Measurements from ENCODE around the gene PODXL2.
"Not testable (repeated sequence)": the region's sequence is repeated elsewhere in the genome, so short reads cannot be mapped to it uniquely, and the experiment has no call there.

The PODXL2 gene

GRCh38 chr3:127605547-127605946 is 23.4 kb upstream of the PODXL2 start:
- DNase-seq: not testable (repeated sequence)

DNA sequence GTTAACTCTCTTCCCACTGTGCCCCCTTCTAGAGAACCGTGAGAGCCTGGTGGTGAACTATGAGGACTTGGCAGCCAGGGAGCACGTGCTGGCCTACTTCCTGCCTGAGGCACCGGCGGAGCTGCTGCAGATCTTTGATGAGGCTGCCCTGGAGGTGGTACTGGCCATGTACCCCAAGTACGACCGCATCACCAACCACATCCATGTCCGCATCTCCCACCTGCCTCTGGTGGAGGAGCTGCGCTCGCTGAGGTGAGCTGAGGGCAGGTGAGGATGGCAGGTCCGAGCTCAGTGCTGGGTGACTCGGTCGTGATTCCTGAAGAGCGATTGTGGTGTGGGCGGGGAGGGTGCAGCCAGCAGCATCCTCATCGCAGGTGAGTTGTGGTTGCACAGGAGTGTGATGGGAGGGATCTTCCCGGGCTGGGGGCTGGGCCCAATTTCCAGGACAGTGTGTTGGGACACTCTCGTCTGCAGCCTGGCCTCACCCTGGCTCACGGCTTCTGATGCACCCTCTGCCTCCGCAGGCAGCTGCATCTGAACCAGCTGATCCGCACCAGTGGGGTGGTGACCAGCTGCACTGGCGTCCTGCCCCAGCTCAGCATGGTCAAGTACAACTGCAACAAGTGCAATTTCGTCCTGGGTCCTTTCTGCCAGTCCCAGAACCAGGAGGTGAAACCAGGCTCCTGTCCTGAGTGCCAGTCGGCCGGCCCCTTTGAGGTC is 22.7 kb upstream of the PODXL2 start:
- no peak for DNase-seq

DNA sequence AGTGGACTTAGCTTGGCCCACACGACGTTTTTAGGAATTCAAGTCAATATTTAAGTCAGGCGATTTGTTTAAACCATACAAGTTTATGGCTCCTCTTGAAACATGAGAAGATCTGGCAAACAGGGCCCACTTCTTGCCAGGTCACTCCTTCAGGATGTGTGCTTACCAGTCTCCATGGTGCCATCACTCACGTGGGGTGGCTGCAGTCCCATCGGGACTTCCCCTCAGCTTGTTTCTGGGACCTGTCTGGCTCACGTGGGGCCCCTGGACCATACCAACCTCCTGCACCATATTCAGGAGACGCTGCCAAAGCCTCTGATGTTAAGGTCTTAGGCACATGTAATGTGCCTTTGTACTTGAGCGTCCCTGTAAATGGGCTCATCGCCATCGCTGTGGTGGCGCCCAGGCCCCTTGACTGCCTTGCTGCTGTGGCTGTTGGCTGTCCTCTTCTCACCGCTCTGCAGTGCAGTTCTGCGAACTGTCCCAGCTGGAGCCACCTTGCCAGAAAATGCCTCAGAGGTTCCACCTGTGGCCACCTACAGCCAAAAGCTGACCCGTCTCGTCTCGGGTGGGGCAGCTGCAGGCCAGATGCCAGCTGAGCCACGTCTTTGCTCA is 21.9 kb upstream of the PODXL2 start:
- no peak for DNase-seq

DNA sequence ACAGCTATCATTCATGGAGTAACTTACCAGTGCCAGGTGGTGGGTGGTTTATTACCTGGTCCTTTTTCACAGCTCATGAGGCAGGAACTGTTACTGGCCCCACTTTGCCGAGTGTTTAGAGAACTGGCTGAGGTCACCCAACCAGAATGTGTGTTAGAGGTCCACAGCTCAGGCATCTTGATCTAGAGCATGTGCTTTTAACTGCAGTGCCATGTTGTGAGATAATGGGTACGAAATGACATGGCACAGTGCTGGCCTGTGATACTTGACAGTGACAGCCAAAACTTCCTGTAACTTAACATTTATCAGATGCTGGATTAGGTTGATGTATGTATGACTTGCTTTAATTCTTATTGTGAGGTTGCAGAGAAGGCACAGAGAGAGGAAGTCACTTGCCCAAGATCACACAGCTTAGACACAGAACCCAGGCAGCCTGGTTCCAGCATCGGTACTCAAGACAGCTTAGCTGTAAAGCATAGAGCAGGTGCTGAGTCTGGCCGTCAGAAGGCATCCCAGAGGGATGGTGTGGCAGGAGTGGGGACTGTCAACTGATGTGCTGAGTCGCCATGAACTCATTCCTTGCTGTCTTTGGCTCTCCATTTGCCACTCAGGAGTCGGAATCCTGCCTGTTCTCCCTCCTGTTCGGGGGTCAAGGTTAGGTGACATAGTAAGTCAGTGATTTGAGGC is 21.2 kb upstream of the PODXL2 start:
- DNase-seq: no peak

DNA sequence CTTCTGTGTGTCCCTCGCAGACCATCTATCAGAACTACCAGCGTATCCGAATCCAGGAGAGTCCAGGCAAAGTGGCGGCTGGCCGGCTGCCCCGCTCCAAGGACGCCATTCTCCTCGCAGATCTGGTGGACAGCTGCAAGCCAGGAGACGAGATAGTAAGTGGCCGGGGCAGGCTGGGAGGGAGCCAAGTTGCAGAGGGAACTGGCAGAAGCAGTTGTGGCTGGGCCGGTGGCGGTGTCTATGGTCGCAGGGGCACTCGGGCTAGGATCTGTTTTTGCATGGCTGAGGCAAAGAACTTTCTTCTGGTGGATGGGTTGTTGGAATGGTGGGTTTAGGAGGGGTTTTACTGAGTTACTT is 20.6 kb upstream of the PODXL2 start:
- no peak for DNase-seq

DNA sequence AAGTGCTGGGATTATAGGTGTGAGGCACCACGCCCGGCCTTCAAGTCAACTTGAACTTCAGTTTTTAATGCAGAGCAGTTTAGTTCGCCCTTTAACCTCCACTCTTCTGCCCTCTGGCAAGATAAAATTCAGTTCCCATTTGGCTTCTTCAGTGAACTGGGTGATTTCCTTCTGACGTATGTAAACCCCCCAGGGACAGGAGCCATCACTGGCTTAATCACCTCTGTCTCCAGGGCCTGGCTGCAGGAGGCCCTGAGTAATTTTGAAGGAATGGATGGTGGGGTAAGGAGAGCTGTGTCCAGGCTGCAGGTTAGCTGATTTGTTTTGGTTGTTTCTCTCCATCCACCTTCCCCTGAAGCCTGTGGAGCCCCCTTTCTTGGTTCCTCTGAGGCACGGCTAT is 18.9 kb upstream of the PODXL2 start:
- DNase-seq: no peak

DNA sequence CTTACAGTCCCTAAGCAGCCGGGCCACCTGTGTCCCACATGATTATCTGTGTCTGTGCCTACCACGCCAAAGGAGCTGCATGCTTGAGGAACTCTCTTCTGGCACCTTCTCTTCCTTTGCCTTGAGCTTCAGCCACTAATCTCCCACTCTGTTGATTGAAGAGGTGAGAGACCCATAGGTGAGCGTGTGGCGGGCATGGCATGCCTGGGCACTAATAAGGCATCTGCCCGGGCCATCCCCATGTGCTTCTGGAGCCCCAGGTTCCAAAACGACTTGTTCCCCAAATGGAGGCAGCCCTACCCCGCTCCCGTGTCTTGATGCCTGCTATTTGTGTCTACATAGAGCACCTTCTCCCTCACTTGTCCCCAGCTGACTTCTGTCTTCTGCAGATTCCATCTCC is 17.7 kb upstream of the PODXL2 start:
- DNase-seq: no peak

DNA sequence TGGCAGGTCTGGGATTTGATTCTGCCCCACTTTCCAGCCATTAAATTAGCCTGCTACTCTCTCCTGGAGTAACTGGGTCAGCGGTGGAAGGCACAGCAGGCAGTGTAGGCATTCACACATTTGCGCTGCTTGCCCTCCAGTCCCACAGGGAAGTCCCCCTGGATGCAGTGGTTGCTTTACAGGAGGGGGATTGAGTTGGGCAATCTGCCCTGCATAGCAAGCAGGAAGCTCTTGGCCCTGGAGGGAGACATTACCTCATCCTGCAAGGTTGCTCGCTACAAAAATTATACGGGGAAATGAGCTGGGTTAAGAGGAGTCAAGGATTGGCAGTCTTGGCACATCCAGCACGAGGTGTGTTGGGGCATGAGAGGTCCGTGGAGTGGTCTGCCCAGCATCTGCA is 16.0 kb upstream of the PODXL2 start:
- DNase-seq: no peak

DNA sequence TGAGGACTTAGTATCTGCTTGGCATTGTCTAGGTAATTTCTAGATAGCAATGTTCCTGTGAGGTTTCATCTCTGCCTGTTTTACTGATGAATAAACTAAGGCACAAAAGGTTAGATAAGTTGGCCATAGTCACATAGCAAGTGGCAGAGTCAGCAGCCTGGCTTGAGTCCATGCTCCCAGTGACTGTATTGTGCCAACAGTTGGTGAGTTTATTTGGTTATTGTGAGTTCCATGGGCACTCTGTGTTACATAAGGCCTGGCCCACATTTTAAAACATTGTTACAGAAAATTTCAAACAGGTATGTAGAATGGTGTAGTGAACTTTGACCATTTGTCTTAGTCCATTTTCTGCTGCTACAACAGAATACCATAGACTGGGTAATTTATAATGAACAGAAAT is 15.6 kb upstream of the PODXL2 start:
- no peak for DNase-seq

- DNase-seq: no peak
Observed at GRCh38 chr3:127614928-127615589, 13.9 kb upstream of the PODXL2 start.

DNA sequence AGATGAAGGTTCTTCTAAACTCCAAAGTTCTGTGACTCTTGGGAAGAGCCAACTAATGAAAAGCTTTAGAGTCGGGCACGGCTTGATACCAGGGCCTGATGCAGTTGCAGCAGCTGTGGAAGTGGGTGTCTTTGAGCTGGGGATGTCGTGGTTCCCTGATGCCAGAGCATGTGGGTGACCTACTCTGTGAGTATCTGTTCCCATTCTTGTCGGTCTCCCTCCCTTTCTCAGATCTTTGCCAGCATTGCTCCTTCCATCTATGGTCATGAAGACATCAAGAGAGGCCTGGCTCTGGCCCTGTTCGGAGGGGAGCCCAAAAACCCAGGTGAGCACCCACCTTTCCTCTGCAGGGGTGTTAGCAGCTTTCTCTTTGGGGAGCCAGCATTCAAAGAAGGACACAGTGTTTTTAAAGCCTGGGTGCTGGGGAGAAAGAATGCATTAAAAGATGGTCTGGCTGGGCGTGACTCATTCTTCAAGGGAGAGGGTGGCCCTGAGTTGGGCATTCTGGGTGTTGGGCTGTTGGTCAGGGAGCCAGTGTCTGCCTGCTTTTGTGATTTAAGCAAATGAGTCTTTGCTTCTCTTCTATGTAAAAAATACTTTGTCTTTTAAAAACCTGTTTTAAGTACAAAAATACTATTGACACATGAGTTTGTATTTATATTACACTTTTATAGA is 13.2 kb upstream of the PODXL2 start:
- DNase-seq: no peak

DNA sequence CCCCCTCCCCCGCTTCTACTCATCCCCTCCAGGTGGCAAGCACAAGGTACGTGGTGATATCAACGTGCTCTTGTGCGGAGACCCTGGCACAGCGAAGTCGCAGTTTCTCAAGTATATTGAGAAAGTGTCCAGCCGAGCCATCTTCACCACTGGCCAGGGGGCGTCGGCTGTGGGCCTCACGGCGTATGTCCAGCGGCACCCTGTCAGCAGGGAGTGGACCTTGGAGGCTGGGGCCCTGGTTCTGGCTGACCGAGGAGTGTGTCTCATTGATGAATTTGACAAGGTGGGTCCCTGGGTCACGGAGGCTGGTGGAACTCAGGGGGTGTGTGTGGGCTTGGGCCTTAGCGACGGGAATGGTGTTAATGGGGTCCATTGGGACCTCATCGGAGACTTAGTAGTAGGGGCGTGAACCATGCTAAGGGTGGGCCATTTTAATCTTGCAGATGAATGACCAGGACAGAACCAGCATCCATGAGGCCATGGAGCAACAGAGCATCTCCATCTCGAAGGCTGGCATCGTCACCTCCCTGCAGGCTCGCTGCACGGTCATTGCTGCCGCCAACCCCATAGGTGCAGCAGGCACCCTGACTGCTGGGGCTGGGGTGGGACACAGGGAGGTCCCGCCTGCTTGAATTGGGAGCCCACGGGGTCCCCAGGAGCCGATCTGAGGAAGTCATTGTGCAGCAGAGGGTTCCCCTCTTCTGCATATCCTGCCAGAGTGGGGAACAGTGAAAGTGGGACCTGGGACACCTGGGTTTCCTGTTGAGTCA is 12.0 kb upstream of the PODXL2 start:
- DNase-seq: no peak

DNA sequence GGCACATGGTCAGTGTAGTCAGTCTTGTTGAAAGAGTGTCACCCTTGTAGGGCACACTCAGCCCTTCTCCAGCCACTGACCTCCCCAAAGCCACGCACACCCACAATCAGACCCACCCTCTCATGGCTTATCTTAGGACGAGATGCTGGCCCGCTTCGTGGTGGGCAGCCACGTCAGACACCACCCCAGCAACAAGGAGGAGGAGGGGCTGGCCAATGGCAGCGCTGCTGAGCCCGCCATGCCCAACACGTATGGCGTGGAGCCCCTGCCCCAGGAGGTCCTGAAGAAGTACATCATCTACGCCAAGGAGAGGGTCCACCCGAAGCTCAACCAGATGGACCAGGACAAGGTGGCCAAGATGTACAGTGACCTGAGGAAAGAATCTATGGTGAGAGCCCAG is 10.1 kb upstream of the PODXL2 start:
- no peak for DNase-seq

- no peak for DNase-seq
Observed at GRCh38 chr3:127620637-127621375, 8.2 kb upstream of the PODXL2 start.

DNA sequence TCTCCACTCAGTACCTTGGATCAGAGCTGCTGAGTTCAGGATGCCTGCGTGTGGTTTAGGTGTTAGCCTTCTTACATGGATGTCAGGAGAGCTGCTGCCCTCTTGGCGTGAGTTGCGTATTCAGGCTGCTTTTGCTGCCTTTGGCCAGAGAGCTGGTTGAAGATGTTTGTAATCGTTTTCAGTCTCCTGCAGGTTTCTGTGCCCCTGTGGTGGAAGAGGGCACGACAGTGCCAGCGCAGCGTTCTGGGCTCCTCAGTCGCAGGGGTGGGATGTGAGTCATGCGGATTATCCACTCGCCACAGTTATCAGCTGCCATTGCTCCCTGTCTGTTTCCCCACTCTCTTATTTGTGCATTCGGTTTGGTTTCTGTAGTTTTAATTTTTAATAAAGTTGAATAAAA is 7.0 kb upstream of the PODXL2 start:
- no peak for DNase-seq

GRCh38 chr3:127622772-127623576 is 6.0 kb upstream of the PODXL2 start:
- DNase-seq: no peak

DNA sequence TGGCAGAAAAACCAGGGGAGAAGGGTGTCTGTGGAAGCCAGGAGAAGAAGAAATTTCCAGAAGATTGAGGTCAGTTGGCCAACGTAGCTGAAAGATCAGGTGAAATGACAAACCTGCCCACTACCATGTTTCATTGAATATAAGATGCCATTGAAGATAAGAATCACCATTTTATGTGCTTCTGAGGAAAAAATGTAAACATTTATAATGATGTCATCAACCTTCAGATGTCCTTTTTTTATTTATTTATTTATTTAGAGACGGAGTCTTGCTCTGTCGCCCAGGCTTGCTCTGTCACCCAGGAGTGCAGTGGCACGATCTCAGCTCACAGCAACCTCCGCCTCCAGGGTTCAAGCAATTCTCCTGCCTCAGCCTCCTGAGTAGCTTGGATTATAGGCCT is 4.9 kb upstream of the PODXL2 start:
- no peak for DNase-seq

- no peak for DNase-seq
Observed at GRCh38 chr3:127625821-127626220, 3.2 kb upstream of the PODXL2 start.

DNA sequence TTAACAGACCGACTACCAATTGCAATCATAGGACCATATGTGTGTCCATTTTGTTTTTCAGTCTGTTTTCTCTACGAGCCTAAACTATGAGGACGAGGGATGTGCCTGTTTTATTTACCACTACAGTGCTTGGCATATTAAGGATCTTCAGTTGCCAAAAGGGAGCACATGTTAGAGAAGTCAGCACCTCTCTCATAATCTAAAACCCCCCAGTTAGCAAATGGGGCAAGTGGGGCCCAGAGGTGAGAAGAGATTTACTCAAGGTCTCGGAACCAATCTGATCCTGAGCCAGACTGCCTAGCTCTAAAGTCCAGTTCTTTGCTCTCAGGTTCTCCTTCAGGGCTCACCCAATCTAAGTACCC is 578 bp upstream of the PODXL2 start:
- DNase-seq: no peak

DNA sequence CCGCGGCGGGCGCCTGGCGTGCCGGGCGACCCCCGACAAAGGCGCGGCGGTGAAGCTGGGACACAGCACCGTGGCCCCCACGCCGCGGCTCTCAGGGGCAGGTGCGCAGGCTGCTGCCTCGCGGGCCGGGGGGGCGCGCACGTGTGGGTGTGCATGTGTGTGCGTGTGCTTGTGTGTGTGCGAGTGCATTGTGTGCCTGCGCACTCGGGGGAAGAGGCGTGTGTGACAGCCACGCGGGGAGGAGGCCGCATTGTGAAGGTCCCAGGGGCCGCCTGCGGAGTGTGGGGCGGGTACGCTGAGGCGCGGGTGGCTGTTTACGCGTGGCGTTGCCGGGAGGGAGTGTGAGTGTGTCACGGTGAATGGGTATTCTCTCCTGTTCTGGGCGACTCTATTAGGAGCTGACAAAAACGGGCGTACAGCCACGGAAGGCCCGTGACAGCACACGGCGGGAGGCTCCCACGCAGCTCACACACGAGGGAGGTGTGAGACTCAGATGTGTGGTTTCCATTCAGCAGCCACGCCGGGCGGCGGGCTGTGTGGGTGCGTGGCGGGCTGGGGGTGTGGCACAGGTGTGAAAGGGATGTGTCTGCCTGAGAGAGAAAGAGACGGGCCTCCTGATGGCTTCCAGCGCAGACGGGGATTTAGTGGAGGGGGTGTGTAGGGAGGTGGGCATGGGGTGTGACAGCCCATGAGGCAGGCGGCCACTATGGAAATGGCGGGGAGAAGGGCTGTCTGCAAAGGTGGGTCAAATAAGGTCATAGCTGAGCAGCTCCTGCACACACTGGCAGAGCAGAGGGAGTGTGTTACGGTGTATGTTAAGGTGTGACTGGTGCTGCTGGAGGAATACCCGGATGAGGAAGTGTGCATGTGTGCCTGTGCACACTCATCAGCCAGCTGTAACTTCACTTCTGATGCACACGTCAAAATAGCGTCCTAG is 750 bp downstream of the PODXL2 start:
- peak; percentile 44 for DNase-seq

All from CD4-positive, alpha-beta T cell treated with Interleukin-21 for 1 hour (primary cell).